AG09309 (cell line): ENCODE results near the gene EEF1G.
A peak's percentile ranks its signal among the peaks of the same experiment; 100 is the strongest.

Experiments
- DNase-seq: peaks from one replicate; pipeline ENCODE4 v3.0.0-alpha.2; 2010; ENCODE audit warnings: low read depth
- H3K4me3 ChIP-seq: 2 replicates; pipeline ENCODE4 v1.5.1; 2011; ENCODE audit warnings: mild to moderate bottlenecking, low read depth, low read length, moderate library complexity; ENCODE audit not compliant: control insufficient read depth
- TF ChIP-seq, protein P1 (sequence below): IDR thresholded peaks from 2 replicates; pipeline ENCODE4 v1.5.1; 2011; ENCODE audit warnings: mild to moderate bottlenecking, low read depth, low read length, inconsistent platforms; ENCODE audit not compliant: insufficient read depth, control insufficient read depth; ENCODE audit errors: missing control alignments

EEF1G gene

DNA sequence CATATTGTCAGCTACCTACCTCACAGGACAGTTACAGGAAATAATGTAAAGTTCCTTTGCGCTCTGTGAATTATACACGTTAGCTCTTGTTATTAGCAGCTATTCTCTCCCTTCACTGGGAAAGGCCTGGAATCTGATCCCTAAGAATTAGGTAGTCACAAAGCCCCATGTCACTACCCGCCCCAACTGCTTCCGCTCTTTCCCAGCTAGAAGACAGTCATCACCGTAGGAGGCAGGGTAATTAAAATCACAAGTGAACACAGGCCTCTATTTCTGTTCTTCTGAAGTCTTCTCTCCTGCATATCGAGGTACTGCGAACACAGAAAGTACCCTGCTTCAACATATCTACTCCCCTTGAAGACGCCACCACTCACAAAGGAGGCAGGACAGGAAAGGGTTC lies 14.5 kb downstream of the EEF1G start:
- no peak overlapping the region for H3K4me3 ChIP-seq
- TF ChIP-seq, protein P1, sequence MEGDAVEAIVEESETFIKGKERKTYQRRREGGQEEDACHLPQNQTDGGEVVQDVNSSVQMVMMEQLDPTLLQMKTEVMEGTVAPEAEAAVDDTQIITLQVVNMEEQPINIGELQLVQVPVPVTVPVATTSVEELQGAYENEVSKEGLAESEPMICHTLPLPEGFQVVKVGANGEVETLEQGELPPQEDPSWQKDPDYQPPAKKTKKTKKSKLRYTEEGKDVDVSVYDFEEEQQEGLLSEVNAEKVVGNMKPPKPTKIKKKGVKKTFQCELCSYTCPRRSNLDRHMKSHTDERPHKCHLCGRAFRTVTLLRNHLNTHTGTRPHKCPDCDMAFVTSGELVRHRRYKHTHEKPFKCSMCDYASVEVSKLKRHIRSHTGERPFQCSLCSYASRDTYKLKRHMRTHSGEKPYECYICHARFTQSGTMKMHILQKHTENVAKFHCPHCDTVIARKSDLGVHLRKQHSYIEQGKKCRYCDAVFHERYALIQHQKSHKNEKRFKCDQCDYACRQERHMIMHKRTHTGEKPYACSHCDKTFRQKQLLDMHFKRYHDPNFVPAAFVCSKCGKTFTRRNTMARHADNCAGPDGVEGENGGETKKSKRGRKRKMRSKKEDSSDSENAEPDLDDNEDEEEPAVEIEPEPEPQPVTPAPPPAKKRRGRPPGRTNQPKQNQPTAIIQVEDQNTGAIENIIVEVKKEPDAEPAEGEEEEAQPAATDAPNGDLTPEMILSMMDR: no peak
- no peak for DNase-seq

DNA sequence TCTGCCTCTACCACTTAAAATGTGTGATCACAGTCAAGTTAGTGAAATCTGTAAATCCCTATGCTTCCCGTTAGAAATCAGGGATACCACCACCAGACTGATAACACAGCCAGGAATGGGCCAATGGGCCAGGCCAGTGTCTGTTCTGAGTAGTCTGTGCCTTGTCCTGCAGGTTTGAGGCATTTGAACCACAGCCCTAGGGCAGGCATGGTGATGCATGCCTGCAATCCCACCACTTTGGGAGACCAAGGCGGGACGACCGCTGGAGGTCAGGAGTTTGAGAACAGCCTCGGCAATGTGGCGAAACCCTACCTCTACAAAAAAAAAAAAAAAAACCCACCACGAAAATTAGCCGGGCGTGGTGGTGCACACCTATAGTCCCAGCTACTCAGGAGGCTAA lies 15.0 kb downstream of the EEF1G start:
- no peak overlapping the region for H3K4me3 ChIP-seq
- TF ChIP-seq, protein P1: no peak
- no peak for DNase-seq

DNA sequence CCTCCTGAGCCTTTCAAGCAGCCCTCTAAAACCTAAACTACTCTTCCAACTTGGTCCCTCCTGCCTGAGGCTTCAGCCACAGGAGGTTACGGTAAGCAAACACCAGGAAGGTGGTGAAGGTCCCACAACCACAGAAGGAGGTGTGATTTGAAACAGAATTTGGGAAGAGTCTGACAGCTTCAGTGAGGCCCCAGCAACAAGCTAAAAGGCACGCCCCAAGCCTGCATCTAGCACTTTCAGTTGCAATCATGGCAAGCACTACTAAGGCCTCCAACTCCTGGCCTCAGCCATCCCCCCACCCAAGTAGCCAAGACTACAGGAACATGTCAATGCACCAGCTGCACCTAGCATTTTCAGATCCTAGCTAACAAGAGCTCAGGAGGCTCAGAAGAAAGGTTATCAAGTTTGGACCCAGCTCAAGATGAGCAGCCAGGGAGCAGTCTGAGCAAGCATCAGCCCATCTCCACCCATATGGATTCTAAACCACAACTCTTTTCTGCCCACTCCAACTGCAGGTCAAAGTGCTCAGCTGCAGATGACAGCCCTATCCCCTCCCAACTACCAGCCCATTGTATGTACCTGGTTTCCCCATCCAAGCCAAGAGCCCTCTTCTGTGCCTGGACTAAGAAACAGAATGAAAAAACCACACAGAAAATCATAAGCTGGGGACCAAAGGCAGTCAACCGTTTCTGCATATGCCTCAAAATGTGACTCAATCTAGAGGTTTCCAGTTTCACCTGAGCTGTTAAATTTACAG lies 16.6 kb downstream of the EEF1G start:
- H3K4me3 ChIP-seq: no peak overlapping the region
- DNase-seq: no peak
- TF ChIP-seq, protein P1: no peak

DNA sequence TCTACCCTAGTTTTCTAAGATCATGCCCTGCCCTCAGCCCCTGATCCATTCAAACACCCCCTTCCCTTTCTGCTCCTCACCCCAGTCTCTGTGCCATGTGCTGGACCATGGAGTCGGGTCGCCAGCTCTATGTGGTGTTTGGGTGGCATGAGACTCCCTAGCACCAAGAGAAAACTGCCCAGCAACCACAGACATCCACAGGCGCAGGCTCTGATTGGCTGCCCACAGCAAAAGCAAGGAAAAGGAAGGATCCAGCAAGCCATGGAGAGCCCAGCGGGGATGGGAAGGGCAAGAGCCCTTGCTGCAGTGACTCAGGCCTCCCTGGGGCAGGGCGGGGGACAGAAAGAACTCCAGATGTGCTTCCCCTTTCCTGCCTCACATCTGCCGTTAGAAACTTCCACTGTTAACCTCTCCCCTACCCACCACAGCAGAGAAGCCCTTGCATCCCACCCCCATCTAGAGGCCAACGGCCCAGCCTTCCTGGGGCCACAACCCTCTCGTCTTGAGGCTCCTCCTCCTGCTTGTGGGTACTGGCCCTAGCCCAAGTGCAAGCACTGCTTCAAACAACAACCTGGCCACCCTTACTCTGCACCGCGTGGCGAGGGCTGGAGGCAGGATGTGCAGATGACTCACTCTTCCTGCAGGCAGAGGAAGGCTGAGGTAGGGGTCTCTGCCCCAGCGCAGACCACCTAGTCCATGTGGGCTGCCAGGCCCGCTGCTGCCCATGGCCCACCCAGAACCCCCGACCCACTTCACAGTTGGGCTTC lies 17.4 kb downstream of the EEF1G start:
- TF ChIP-seq, protein P1: no peak
- no peak overlapping the region for H3K4me3 ChIP-seq
- DNase-seq: peak; percentile 84

DNA sequence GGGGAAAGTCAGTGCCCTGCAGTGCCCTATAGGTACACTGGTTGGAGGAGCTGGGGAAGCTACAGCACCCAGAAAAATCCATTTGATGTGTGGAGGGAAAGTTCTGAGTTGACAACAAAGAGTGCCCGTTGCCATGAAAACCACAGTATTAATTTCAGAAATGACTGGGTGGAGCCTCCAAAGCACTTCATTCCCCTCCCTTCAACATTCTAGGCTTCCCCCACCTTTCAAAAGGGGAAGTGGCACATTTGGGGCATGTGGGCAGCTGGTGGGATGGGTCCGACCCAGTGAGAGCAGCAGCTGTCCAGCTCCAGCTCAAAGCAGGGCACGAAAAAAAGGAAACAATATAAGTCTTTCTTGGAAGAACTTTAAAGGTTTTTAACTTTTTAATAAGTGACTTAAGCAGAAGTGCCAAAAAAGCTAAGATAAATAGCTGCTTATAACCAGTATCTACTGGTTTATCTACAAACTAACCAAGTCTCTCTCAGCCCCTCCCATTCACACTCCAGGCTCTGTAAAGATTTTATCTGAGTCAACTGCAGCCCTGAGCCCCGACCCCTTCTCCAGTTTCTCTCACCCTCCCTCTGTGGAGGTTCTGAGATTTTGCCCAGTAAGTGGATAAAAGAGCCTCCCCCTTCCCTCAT lies 18.1 kb downstream of the EEF1G start:
- TF ChIP-seq, protein P1: no peak
- DNase-seq: no peak

DNA sequence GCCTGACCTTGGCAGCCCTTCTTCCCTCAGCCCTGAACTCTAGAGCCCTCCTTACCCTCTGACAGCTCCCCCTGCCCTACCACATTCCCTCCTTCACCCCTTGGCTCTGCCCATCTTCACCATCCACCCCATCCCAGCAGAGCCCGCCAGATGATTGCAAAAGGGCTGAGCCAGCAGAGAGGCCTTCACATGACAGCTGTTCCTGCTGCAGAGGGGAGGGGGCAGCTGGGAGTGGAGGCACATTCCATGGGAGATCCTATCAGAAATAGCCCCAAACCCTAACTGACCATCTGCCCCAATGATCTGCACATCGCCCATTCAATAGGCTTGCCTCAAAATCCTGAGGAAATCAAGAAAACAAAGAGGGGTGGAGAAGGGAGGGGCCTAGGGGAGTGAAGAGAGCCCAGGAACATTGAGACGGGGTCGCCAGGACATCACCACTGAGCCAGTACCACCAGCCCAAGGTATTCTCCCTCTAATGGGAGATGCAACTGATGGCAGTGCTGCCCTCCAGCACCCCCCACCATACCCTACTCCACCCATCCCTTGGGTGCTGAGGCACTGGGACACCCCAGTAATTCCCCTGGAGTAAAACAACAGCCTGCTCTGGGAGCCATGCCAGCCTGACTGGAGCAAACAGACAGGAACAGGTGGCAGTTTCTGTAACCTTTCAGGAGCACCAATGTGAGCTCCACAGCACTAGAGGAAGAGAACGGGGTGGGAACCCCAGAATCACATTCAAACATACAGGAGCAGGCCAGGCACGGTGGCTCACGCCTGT lies 19.1 kb downstream of the EEF1G start:
- DNase-seq: no peak

More for the DNA sequence above, 18.1 kb downstream of the EEF1G start:
- H3K4me3 ChIP-seq: no peak overlapping the region

More for the DNA sequence above, 19.1 kb downstream of the EEF1G start:
- H3K4me3 ChIP-seq: peak overlapping the region; percentile 20
- TF ChIP-seq, protein P1: no peak
